IMR-90 (cell line): Measurements from ENCODE around the gene LSG1.

ENCODE experiments used
- CTCF ChIP-seq: conservative IDR thresholded peaks from 2 replicates; pipeline ENCODE4 v1.5.1; 2012; ENCODE audit warnings: mild to moderate bottlenecking, low read depth, low read length, improper control_type of control experiment
- SMC3 ChIP-seq: fragments of 150-350 bp; IDR thresholded peaks from 2 replicates; pipeline ENCODE4 v1.6.1; 2016; ENCODE audit warnings: low read depth, mild to moderate bottlenecking, antibody characterized with exemption, low read length, moderate library complexity

GRCh38 chr3:194607592-194608389 lies 64.2 kb downstream of the LSG1 start:
- TF ChIP-seq CTCF (no peak), SMC3 (no peak)
